HT-29 (cell line): Measurements from ENCODE around the gene GABRB1. TPM values are rescaled to one million over a fixed set of nuclear protein-coding genes. Genes with fewer than 3 reads are reported as not detected.

Experiments
- DNase-seq: peaks from one replicate; pipeline ENCODE4 v3.0.0-alpha.2; 2015; ENCODE audit warnings: low spot score
- total RNA-seq: library from RNA; depleted of rRNA; stranded (reverse); fragments of >200 nt; shearing (Covaris generic); gene quantifications from 2 replicates; pipeline ENCODE4 v1.2.3, GENCODE V29; 2014

The GABRB1 gene
- total RNA-seq, 1 experiment from 2014 or later: not detected

GRCh38 chr4:47383829-47384427 is 352.6 kb downstream of the GABRB1 start:
- DNase-seq: peak; percentile 37

GRCh38 chr4:47386146-47386545 is 354.8 kb downstream of the GABRB1 start:
- DNase-seq: no peak

- no peak for DNase-seq
Measured at GRCh38 chr4:47386561-47387235, 355.3 kb downstream of the GABRB1 start.

GRCh38 chr4:47390428-47391125 is 359.2 kb downstream of the GABRB1 start:
- DNase-seq: no peak

- DNase-seq: no peak
Measured at GRCh38 chr4:47391256-47391655, 359.9 kb downstream of the GABRB1 start.

GRCh38 chr4:47406408-47406807 is 375.0 kb downstream of the GABRB1 start:
- DNase-seq: no peak

GRCh38 chr4:47410271-47410670 is 378.9 kb downstream of the GABRB1 start:
- DNase-seq: no peak

- DNase-seq: no peak
Measured at GRCh38 chr4:47413521-47413920, 382.2 kb downstream of the GABRB1 start.

- no peak for DNase-seq
Measured at GRCh38 chr4:47415719-47416118, 384.4 kb downstream of the GABRB1 start.

- no peak for DNase-seq
Measured at GRCh38 chr4:47418147-47418546, 386.8 kb downstream of the GABRB1 start.

GRCh38 chr4:47419296-47419695 is 387.9 kb downstream of the GABRB1 start:
- no peak for DNase-seq

- DNase-seq: no peak
Measured at GRCh38 chr4:47425628-47426027, 394.3 kb downstream of the GABRB1 start.

- DNase-seq: no peak
Measured at GRCh38 chr4:47427935-47428334, 396.6 kb downstream of the GABRB1 start.

GRCh38 chr4:47432749-47433148 is 401.4 kb downstream of the GABRB1 start:
- DNase-seq: no peak

- DNase-seq: no peak
Measured at GRCh38 chr4:47434931-47435330, 403.6 kb downstream of the GABRB1 start.

GRCh38 chr4:47442980-47443379 is 411.6 kb downstream of the GABRB1 start:
- DNase-seq: no peak

GRCh38 chr4:47444031-47444430 is 412.7 kb downstream of the GABRB1 start:
- no peak for DNase-seq

- no peak for DNase-seq
Measured at GRCh38 chr4:47451657-47452056, 420.3 kb downstream of the GABRB1 start.

GRCh38 chr4:47462799-47463234 is 431.4 kb downstream of the GABRB1 start:
- peak; percentile 26 for DNase-seq

- DNase-seq: peak; percentile 98
Measured at GRCh38 chr4:47463235-47463956, 432.0 kb downstream of the GABRB1 start, which contains the start of gene COMMD8. Gene COMMD8 (minus strand): TSS chr4:47463702. CDS start chr4:47463651, 51 bp downstream.

- DNase-seq: no peak
Measured at GRCh38 chr4:47465004-47465403, 433.6 kb downstream of the GABRB1 start.
